Keratinocyte (primary cell): Measurements from ENCODE around the gene GID4. TPM values are rescaled to one million over a fixed set of nuclear protein-coding genes. Genes with fewer than 3 reads are reported as not detected.

Experiments
- DNase-seq: peaks from one replicate; pipeline ENCODE4 v3.0.0-alpha.2; 2011; ENCODE audit warnings: low read depth, missing footprints, low spot score
- FAIRE-seq: peaks from 2 replicates; lab custom pipeline; 2011; peaks lifted over from hg19 to GRCh38; lab: Jason Lieb, UNC
- H2AFZ ChIP-seq: 2 replicates; pipeline ENCODE4 v1.6.0; 2012; ENCODE audit warnings: low read length, control low read depth, inconsistent platforms; ENCODE audit not compliant: control insufficient read depth
- H3K27ac ChIP-seq: 2 replicates; pipeline ENCODE4 v1.5.1; 2011; ENCODE audit warnings: low read length; ENCODE audit not compliant: control insufficient read depth, insufficient read depth
- H3K27me3 ChIP-seq: 3 replicates; pipeline ENCODE4 v1.6.0; 2011; ENCODE audit warnings: low read length; ENCODE audit not compliant: control insufficient read depth, insufficient read depth; ENCODE audit errors: extremely low read depth
- H3K36me3 ChIP-seq, 2 experiments: 2 replicates in 1 of 2; 3 replicates in 1 of 2; pipeline ENCODE4 v1.5.1; 2011; ENCODE audit warnings: low read length in 2 of 2, mild to moderate bottlenecking in 1 of 2; ENCODE audit not compliant: control insufficient read depth in 2 of 2, insufficient read depth in 2 of 2; ENCODE audit errors: extremely low read depth in 1 of 2
- H3K4me1 ChIP-seq: 3 replicates; pipeline ENCODE4 v1.5.1; 2011; ENCODE audit warnings: low read length; ENCODE audit not compliant: control insufficient read depth, insufficient read depth; ENCODE audit errors: extremely low read depth
- H3K4me2 ChIP-seq: 3 replicates; pipeline ENCODE4 v1.6.0; 2011; ENCODE audit warnings: low read depth, low read length; ENCODE audit not compliant: control insufficient read depth, insufficient read depth; ENCODE audit errors: extremely low read depth
- H3K4me3 ChIP-seq, 3 experiments: fragments of 200-600 bp in 1 of 3; sonication (generic) in 1 of 3; 2 replicates in 2 of 3; 3 replicates in 1 of 3; pipeline ENCODE4 v1.5.1; 2011 to 2016; ENCODE audit warnings: low read length in 3 of 3, mild to moderate bottlenecking in 3 of 3, control low read depth in 2 of 3, inconsistent platforms in 1 of 3, low read depth in 1 of 3, mixed read lengths in 1 of 3, mixed run types in 1 of 3, moderate library complexity in 1 of 3; ENCODE audit not compliant: control insufficient read depth in 2 of 3, insufficient read depth in 2 of 3; ENCODE audit errors: extremely low read depth in 1 of 3
- H3K79me2 ChIP-seq: 2 replicates; pipeline ENCODE4 v1.6.0; 2012; ENCODE audit warnings: low read length; ENCODE audit not compliant: control insufficient read depth, insufficient read depth
- H3K9ac ChIP-seq: 3 replicates; pipeline ENCODE4 v1.6.0; 2011; ENCODE audit warnings: low read length; ENCODE audit not compliant: control insufficient read depth, insufficient read depth; ENCODE audit errors: extremely low read depth
- H3K9me1 ChIP-seq: 3 replicates; pipeline ENCODE4 v1.6.0; 2011; ENCODE audit warnings: low read length; ENCODE audit not compliant: control insufficient read depth, insufficient read depth; ENCODE audit errors: extremely low read depth
- H3K9me3 ChIP-seq: 2 replicates; pipeline ENCODE4 v1.5.1; 2012; ENCODE audit warnings: low read depth, low read length; ENCODE audit not compliant: control insufficient read depth
- H4K20me1 ChIP-seq: 3 replicates; pipeline ENCODE4 v1.6.0; 2011; ENCODE audit warnings: low read length; ENCODE audit not compliant: control insufficient read depth, insufficient read depth; ENCODE audit errors: extremely low read depth
- EZH2 ChIP-seq: IDR thresholded peaks from one replicate; pipeline ENCODE4 v1.6.1; 2012; ENCODE audit warnings: inconsistent platforms, mild to moderate bottlenecking, low read length, moderate library complexity
- dilution Hi-C: fragments of 300-500 bp; cut with MboI; formaldehyde crosslinking; loops from one replicate; pipeline ENCODE4 v1.7.0; 2020; ENCODE audit warnings: low sequenced_read_pairs; ENCODE audit not compliant: extremely low pct_ligation_motif_present
- polyA plus RNA-seq, 5 experiments: library from polyadenylated mRNA; depleted of rRNA in 3 of 5; stranded (reverse) in 3 of 5; stranded (forward) in 1 of 5; unstranded in 1 of 5; fragments of >200 nt; gene quantifications; 1 replicate in 1 of 5; 2 replicates in 3 of 5; 3 replicates in 1 of 5; pipeline versions ENCODE4 v1.2.1 to v1.2.3, GENCODE V29; 2011 to 2012; ENCODE audit warnings: missing spikeins in 2 of 5, low read depth in 1 of 5, low replicate concordance in 1 of 5
- TF ChIP-seq, protein P1 (sequence below), 3 experiments: IDR thresholded peaks in 1 of 3; conservative IDR thresholded peaks in 1 of 3; optimal IDR thresholded peaks in 1 of 3; 2 replicates in 2 of 3; 3 replicates in 1 of 3; pipeline versions ENCODE3 to v1.5.1; 2011; ENCODE audit warnings: low read length in 3 of 3, mild to moderate bottlenecking in 3 of 3, moderate library complexity in 2 of 3, control low read depth in 1 of 3, inconsistent platforms in 1 of 3; ENCODE audit not compliant: insufficient read depth in 2 of 3; ENCODE audit errors: extremely low read depth in 1 of 3

Gene GID4
- polyA plus RNA-seq, 1 donor (not counting 4 experiments of a cell fraction or from before 2014, with no cell fraction given), result 16.8 TPM

DNA sequence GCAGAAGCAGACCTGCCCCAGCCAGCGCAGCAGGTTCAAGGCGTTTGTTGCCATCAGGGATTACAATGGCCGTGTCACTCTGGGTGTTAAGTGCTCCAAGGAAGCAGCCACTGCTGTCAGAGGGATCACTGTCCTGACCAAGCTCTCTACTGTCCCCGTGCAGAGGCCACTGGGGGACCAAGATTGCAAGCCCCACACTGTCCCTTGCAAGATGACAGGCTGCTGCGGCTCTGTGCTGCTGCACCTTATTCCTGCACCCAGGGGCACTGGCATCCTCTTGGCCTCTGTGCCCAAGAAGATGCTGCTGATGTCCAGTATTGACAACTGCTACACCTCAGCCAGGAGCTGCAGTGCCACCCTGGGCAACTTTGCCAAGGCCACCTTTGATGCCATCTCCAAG lies 27.9 kb upstream of the GID4 start:
- H3K4me3 ChIP-seq, result no peak overlapping the region
- H3K27ac ChIP-seq, result no peak overlapping the region
- H3K27me3 ChIP-seq, result no peaks in the 10 kb centered on the region
- no peaks in the 10 kb centered on the region for H3K79me2 ChIP-seq
- TF ChIP-seq, protein P1, sequence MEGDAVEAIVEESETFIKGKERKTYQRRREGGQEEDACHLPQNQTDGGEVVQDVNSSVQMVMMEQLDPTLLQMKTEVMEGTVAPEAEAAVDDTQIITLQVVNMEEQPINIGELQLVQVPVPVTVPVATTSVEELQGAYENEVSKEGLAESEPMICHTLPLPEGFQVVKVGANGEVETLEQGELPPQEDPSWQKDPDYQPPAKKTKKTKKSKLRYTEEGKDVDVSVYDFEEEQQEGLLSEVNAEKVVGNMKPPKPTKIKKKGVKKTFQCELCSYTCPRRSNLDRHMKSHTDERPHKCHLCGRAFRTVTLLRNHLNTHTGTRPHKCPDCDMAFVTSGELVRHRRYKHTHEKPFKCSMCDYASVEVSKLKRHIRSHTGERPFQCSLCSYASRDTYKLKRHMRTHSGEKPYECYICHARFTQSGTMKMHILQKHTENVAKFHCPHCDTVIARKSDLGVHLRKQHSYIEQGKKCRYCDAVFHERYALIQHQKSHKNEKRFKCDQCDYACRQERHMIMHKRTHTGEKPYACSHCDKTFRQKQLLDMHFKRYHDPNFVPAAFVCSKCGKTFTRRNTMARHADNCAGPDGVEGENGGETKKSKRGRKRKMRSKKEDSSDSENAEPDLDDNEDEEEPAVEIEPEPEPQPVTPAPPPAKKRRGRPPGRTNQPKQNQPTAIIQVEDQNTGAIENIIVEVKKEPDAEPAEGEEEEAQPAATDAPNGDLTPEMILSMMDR (optimal IDR thresholded peaks at IDR 0.05 in 1 of 3, IDR thresholded peaks at IDR 0.05 in 1 of 3, conservative IDR thresholded peaks at IDR 0.05 in 1 of 3; ENCODE audit: extremely low read depth in 1 of 3, insufficient read depth in 2 of 3, low read length in 3 of 3), result no peak
- no peaks in the 10 kb centered on the region for H3K9me3 ChIP-seq
- dilution Hi-C loops, result no loop called here
- no peaks in the 10 kb centered on the region for H3K9me1 ChIP-seq
- FAIRE-seq (no peak), DNase-seq (no peak)
- no peak overlapping the region for H3K9ac ChIP-seq
- no peak overlapping the region for H2AFZ ChIP-seq
- no peak overlapping the region for H3K4me2 ChIP-seq
- peaks cover 5 to 17% of the 10 kb centered on the region in 2 experiments for H3K36me3 ChIP-seq
- H3K4me1 ChIP-seq, result peaks cover 7% of the 10 kb centered on the region
- no peaks in the 10 kb centered on the region for H4K20me1 ChIP-seq

DNA sequence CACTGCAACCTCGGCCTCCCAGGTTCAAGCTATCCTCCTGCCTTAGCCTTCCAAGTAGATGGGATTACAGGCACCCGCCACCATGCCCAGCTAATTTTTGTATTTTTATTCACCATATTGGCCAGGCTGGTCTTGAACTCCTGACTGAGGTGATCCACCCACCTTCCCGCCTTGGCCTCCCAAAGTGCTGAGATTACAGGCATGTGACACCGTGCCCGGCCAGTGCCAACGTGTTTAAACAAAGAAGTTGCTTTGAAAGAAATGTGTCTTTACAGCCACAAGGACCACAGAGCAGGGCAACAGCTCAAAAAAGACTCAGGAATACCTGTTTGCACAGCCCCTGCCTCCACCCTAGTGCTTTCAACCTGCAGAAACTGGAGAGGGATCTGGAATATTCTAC lies 25.2 kb upstream of the GID4 start:
- DNase-seq, result no peak
- Histone ChIP-seq H3K36me3 (peaks cover 8 to 11% of the 10 kb centered on the region in 2 experiments), H3K27me3 (no peaks in the 10 kb centered on the region), H4K20me1 (no peaks in the 10 kb centered on the region), H3K27ac (no peak overlapping the region), H3K9me1 (no peaks in the 10 kb centered on the region), H3K4me1 (no peaks in the 10 kb centered on the region), H3K9me3 (no peaks in the 10 kb centered on the region), H3K4me3 (no peak overlapping the region), H3K79me2 (no peaks in the 10 kb centered on the region), H2AFZ (no peak overlapping the region), H3K9ac (no peak overlapping the region), H3K4me2 (no peak overlapping the region)
- FAIRE-seq, result no peak
- dilution Hi-C loops, result no loop called here
- no peak for TF ChIP-seq EZH2
- TF ChIP-seq, protein P1 (optimal IDR thresholded peaks at IDR 0.05 in 1 of 3, IDR thresholded peaks at IDR 0.05 in 1 of 3, conservative IDR thresholded peaks at IDR 0.05 in 1 of 3; ENCODE audit: extremely low read depth in 1 of 3, insufficient read depth in 2 of 3, low read length in 3 of 3), result no peak
